Peyer's patch (tissue), 4 donors: ENCODE results near the gene TRABD2A.

Source experiments
- POLR2A ChIP-seq, 2 donors: fragments of 450-650 bp; IDR thresholded peaks; one replicate each; pipeline ENCODE4 v1.5.1; 2017; ENCODE audit warnings: antibody characterized with exemption in 2 of 2, mild to moderate bottlenecking in 2 of 2, moderate library complexity in 2 of 2
- TF ChIP-seq, protein P1 (sequence below), 6 experiments: fragments of 450-650 bp in 4 of 6; fragments of 200-600 bp in 2 of 6; sonication (generic) in 1 of 6; IDR thresholded peaks; one replicate each; pipeline ENCODE4 v1.5.1; 2017 to 2019; ENCODE audit warnings: antibody characterized with exemption in 6 of 6, mild to moderate bottlenecking in 3 of 6, moderate library complexity in 1 of 6

GRCh38 chr2:84923009-84923408, 42.1 kb upstream of the TRABD2A start:
- TF ChIP-seq, protein P1, sequence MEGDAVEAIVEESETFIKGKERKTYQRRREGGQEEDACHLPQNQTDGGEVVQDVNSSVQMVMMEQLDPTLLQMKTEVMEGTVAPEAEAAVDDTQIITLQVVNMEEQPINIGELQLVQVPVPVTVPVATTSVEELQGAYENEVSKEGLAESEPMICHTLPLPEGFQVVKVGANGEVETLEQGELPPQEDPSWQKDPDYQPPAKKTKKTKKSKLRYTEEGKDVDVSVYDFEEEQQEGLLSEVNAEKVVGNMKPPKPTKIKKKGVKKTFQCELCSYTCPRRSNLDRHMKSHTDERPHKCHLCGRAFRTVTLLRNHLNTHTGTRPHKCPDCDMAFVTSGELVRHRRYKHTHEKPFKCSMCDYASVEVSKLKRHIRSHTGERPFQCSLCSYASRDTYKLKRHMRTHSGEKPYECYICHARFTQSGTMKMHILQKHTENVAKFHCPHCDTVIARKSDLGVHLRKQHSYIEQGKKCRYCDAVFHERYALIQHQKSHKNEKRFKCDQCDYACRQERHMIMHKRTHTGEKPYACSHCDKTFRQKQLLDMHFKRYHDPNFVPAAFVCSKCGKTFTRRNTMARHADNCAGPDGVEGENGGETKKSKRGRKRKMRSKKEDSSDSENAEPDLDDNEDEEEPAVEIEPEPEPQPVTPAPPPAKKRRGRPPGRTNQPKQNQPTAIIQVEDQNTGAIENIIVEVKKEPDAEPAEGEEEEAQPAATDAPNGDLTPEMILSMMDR (IDR thresholded peaks at IDR 0.05), result no peak
- no peak for TF ChIP-seq POLR2A (IDR thresholded peaks at IDR 0.05)
